H9 (cell line): ENCODE results near the gene DLGAP4. TPM values are rescaled to one million over a fixed set of nuclear protein-coding genes. Genes with fewer than 3 reads are reported as not detected.

ENCODE experiments used
- DNase-seq: peaks from one replicate; pipeline ENCODE4 v3.0.0-alpha.2; 2017
- H2AFZ ChIP-seq: one replicate; pipeline ENCODE4 v1.6.1; 2013; ENCODE audit warnings: mild to moderate bottlenecking, low read length, control low read depth, moderate library complexity
- H2AK5ac ChIP-seq: 2 replicates; pipeline ENCODE4 v1.6.1; 2013; ENCODE audit warnings: low read length, control low read depth, mixed read lengths; ENCODE audit not compliant: insufficient read length
- H2BK120ac ChIP-seq: one replicate; pipeline ENCODE4 v1.6.1; 2013; ENCODE audit warnings: low read depth, mild to moderate bottlenecking, low read length, control low read depth, inconsistent platforms; ENCODE audit not compliant: poor library complexity, severe bottlenecking
- H2BK12ac ChIP-seq: 2 replicates; pipeline ENCODE4 v1.6.1; 2013; ENCODE audit warnings: low read length, control low read depth, mixed read lengths, low read depth; ENCODE audit not compliant: insufficient read length
- H2BK15ac ChIP-seq: 2 replicates; pipeline ENCODE4 v1.6.1; 2013; ENCODE audit warnings: low read depth, low read length, control low read depth
- H2BK20ac ChIP-seq: one replicate; pipeline ENCODE4 v1.6.1; 2013; ENCODE audit warnings: low read depth, mild to moderate bottlenecking, low read length, control low read depth, inconsistent platforms; ENCODE audit not compliant: poor library complexity, severe bottlenecking
- H2BK5ac ChIP-seq: 2 replicates; pipeline ENCODE4 v1.6.1; 2013; ENCODE audit warnings: low read length, control low read depth, mixed read lengths; ENCODE audit not compliant: insufficient read length
- H3K14ac ChIP-seq: 2 replicates; pipeline ENCODE4 v1.6.1; 2013; ENCODE audit warnings: low read length, control low read depth; ENCODE audit not compliant: insufficient read depth
- H3K18ac ChIP-seq: 2 replicates; pipeline ENCODE4 v1.6.1; 2013; ENCODE audit warnings: low read depth, mild to moderate bottlenecking, mixed read lengths, low read length, control low read depth; ENCODE audit not compliant: insufficient read length
- H3K23ac ChIP-seq: 2 replicates; pipeline ENCODE4 v1.6.1; 2013; ENCODE audit warnings: low read length, control low read depth, mixed read lengths, low read depth; ENCODE audit not compliant: insufficient read length
- H3K23me2 ChIP-seq: 2 replicates; pipeline ENCODE4 v1.6.1; 2013; ENCODE audit warnings: low read depth, mild to moderate bottlenecking, mixed read lengths, low read length, control low read depth; ENCODE audit not compliant: insufficient read length, poor library complexity, severe bottlenecking
- H3K27ac ChIP-seq: 2 replicates; pipeline ENCODE4 v1.5.1; 2013; ENCODE audit warnings: low read length, control low read depth, mixed read lengths, low read depth; ENCODE audit not compliant: insufficient read length
- H3K27me3 ChIP-seq: 2 replicates; pipeline ENCODE4 v1.6.1; 2013; ENCODE audit warnings: low read length, control low read depth, inconsistent platforms; ENCODE audit not compliant: insufficient read depth
- H3K4ac ChIP-seq: 2 replicates; pipeline ENCODE4 v1.6.1; 2013; ENCODE audit warnings: low read depth, mild to moderate bottlenecking, control low read depth, inconsistent platforms, low read length, moderate library complexity
- H3K4me1 ChIP-seq: 2 replicates; pipeline ENCODE4 v1.6.1; 2013; ENCODE audit warnings: low read length, control low read depth, inconsistent platforms; ENCODE audit not compliant: insufficient read depth
- H3K4me2 ChIP-seq: 2 replicates; pipeline ENCODE4 v1.6.1; 2013; ENCODE audit warnings: low read length, control low read depth, mixed read lengths; ENCODE audit not compliant: insufficient read length, insufficient read depth
- H3K56ac ChIP-seq: 2 replicates; pipeline ENCODE4 v1.6.1; 2013; ENCODE audit warnings: low read depth, mild to moderate bottlenecking, mixed read lengths, low read length, control low read depth; ENCODE audit not compliant: insufficient read length
- H3K79me1 ChIP-seq: 2 replicates; pipeline ENCODE4 v1.6.1; 2013; ENCODE audit warnings: low read depth, mild to moderate bottlenecking, moderate library complexity, low read length, control low read depth, inconsistent platforms; ENCODE audit not compliant: insufficient read depth, poor library complexity, severe bottlenecking
- H3K79me2 ChIP-seq: 2 replicates; pipeline ENCODE4 v1.6.1; 2013; ENCODE audit warnings: low read length, control low read depth, inconsistent platforms; ENCODE audit not compliant: insufficient read depth
- H3K9ac ChIP-seq: 2 replicates; pipeline ENCODE4 v1.6.1; 2013; ENCODE audit warnings: low read length, control low read depth, mixed read lengths; ENCODE audit not compliant: insufficient read length; ENCODE audit errors: extremely low read depth
- H3K9me3 ChIP-seq: one replicate; pipeline ENCODE4 v1.6.1; 2013; ENCODE audit warnings: low read depth, low read length, inconsistent platforms; ENCODE audit not compliant: control insufficient read depth
- H3T11ph ChIP-seq: one replicate; pipeline ENCODE4 v1.6.1; 2013; ENCODE audit warnings: mild to moderate bottlenecking, low read length, control low read depth, inconsistent platforms
- H4K20me1 ChIP-seq: one replicate; pipeline ENCODE4 v1.6.1; 2013; ENCODE audit not compliant: control insufficient read depth, insufficient read length, insufficient read depth
- H4K5ac ChIP-seq: 2 replicates; pipeline ENCODE4 v1.6.1; 2013; ENCODE audit warnings: low read depth, mild to moderate bottlenecking, mixed read lengths, low read length, control low read depth; ENCODE audit not compliant: insufficient read length
- H4K8ac ChIP-seq: replicated peaks from 2 replicates; pipeline ENCODE4 v1.6.1; 2013; ENCODE audit warnings: low read length, control low read depth, mixed read lengths, low read depth; ENCODE audit not compliant: insufficient read length
- H4K91ac ChIP-seq: 2 replicates; pipeline ENCODE4 v1.6.1; 2013; ENCODE audit warnings: low read depth, mild to moderate bottlenecking, moderate library complexity, mixed read lengths, low read length, control low read depth; ENCODE audit not compliant: insufficient read length
- H3K27ac Mint-ChIP-seq, 3 experiments: 2 replicates in 2 of 3; 3 replicates in 1 of 3; pipeline ENCODE4 v1.8.0; 2020 to 2021; ENCODE audit warnings: mixed read lengths in 3 of 3, mild to moderate bottlenecking in 1 of 3, moderate library complexity in 1 of 3
- H3K27me3 Mint-ChIP-seq: 2 replicates; pipeline ENCODE4 v1.8.0; 2021; ENCODE audit warnings: low read depth, mild to moderate bottlenecking, moderate library complexity, mixed read lengths
- H3K36me3 Mint-ChIP-seq, 3 experiments: 2 replicates in 2 of 3; 3 replicates in 1 of 3; pipeline ENCODE4 v1.8.0; 2020 to 2021; ENCODE audit warnings: low read depth in 3 of 3, mixed read lengths in 3 of 3; ENCODE audit not compliant: insufficient read depth in 1 of 3
- H3K4me1 Mint-ChIP-seq, 2 experiments: 2 replicates each; pipeline ENCODE4 v1.8.0; 2020; ENCODE audit warnings: mixed read lengths in 2 of 2
- H3K4me3 Mint-ChIP-seq, 2 experiments: 2 replicates in 1 of 2; 3 replicates in 1 of 2; pipeline ENCODE4 v1.8.0; 2020 to 2021; ENCODE audit warnings: mild to moderate bottlenecking in 2 of 2, mixed read lengths in 2 of 2, moderate library complexity in 1 of 2
- H3K9me3 Mint-ChIP-seq, 2 experiments: 2 replicates in 1 of 2; 3 replicates in 1 of 2; pipeline ENCODE4 v1.8.0; 2020; ENCODE audit warnings: mild to moderate bottlenecking in 2 of 2, mixed read lengths in 2 of 2, moderate library complexity in 1 of 2
- CTCF ChIP-seq: fragments of 200-600 bp; sonication (generic); conservative IDR thresholded peaks from 3 replicates; pipeline ENCODE4 v1.8.0; 2021; ENCODE audit warnings: antibody characterized with exemption, mild to moderate bottlenecking
- WGBS: extraction: QIAGEN DNeasy Blood & Tissue Kit; methylation state at CpG from one replicate; pipeline ENCODE4 v1.1.7; 2013; ENCODE audit warnings: missing lambda C conversion rate, low lambda C conversion rate, mixed read lengths; ENCODE audit not compliant: insufficient read length; ENCODE audit errors: extremely low coverage; 5-methylcytosine and 5-hydroxymethylcytosine counted together
- total RNA-seq: library from RNA; stranded (reverse); gene quantifications from 2 replicates; pipeline ENCODE4 v1.2.1, GENCODE V29; 2021

The DLGAP4 gene
- total RNA-seq, 1 experiment from 2014 or later, result 48.0 TPM

DNA sequence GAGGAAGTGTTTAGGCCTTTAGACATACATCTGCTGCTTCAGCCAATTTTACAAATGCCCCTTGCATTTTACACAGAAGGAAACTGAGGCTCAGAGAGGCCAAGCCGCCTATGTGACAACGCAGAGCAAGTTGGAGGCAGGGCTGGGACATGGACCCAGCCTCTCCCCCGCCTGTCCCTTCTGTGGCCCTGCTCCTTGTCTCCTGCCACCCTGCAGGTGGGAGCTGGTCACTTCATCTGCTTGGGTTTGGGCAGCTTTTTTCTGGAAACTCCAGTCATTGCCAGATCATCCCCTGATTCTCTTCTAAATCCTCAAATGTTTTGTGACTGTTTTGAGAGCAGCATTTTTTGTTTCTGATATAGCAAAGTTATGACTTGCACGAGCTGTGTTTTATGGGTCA lies 68.9 kb downstream of the DLGAP4 start:
- Histone ChIP-seq H3K4me1 (no peaks in the 10 kb centered on the region), H3K79me2 (no peaks in the 10 kb centered on the region)
- no CpG with 5 or more reads among the region's 4 CpGs for WGBS

More for the DNA sequence above, 68.9 kb downstream of the DLGAP4 start:
- no peaks in the 10 kb centered on the region for H3K23me2 ChIP-seq
- H3K9me3 ChIP-seq, result no peaks in the 10 kb centered on the region
- H3K9me3 Mint-ChIP-seq, result no peaks in the 10 kb centered on the region
- DNase-seq, result no peak
- H3K4me3 Mint-ChIP-seq, result no peak overlapping the region
- no peaks in the 10 kb centered on the region for H4K20me1 ChIP-seq
- H3K27me3 ChIP-seq, result no peaks in the 10 kb centered on the region
- no peak overlapping the region for H3K56ac ChIP-seq
- H2AK5ac ChIP-seq, result no peak overlapping the region
- no peak overlapping the region for H2BK120ac ChIP-seq
- H2BK5ac ChIP-seq, result no peak overlapping the region
- H4K5ac ChIP-seq, result no peak overlapping the region
- H4K91ac ChIP-seq, result no peak overlapping the region
- no peaks in the 10 kb centered on the region; a peak in 1 of 7 replicates for H3K36me3 Mint-ChIP-seq
- H3K14ac ChIP-seq, result no peak overlapping the region
- no peak overlapping the region for H3K23ac ChIP-seq
- no peak overlapping the region; a peak in 1 of 7 replicates for H3K27ac Mint-ChIP-seq
- no peak overlapping the region for H2BK20ac ChIP-seq
- no peak overlapping the region for H3K4ac ChIP-seq
- H3K27me3 Mint-ChIP-seq, result no peaks in the 10 kb centered on the region; the same call in none of the 2 replicates
- TF ChIP-seq CTCF, result no peak; the same call in 2 of the 3 replicates
- H3K4me1 Mint-ChIP-seq, result peaks cover 0 to 5% of the 10 kb centered on the region in 2 experiments; a peak in 2 of 4 replicates
- no peaks in the 10 kb centered on the region for H3K79me1 ChIP-seq
- no peak overlapping the region for H3K9ac ChIP-seq
- H3K4me2 ChIP-seq, result no peak overlapping the region
- no peak overlapping the region for H2BK12ac ChIP-seq
- H3K18ac ChIP-seq, result no peak overlapping the region
- no peak overlapping the region for H3K27ac ChIP-seq
- no peak overlapping the region for H3T11ph ChIP-seq
- no peak overlapping the region for H4K8ac ChIP-seq
- H2AFZ ChIP-seq, result no peak overlapping the region
- no peak overlapping the region for H2BK15ac ChIP-seq
